Heart left ventricle (tissue), 16 donors: ENCODE data around the gene TSC2. TPM values are rescaled to one million over a fixed set of nuclear protein-coding genes. Genes with fewer than 3 reads are reported as not detected.

Experiments used
- ATAC-seq, 4 donors: fragments of 200-7000 bp; cut with Tn5 transposase; one replicate each; pipeline ENCODE4 v1.9.1; 2020 to 2022; ENCODE audit warnings: moderate library complexity in 4 of 4, mild to moderate bottlenecking in 3 of 4, moderate number of reproducible peaks in 1 of 4
- DNase-seq, 5 donors: peaks; one replicate each; pipeline ENCODE4 v3.0.0-alpha.2; 2020
- H3K27ac ChIP-seq, 12 donors: fragments of 200-600 bp; sonication (generic) in 4 of 12; one replicate each; pipeline versions ENCODE4 v1.5.0 to v1.8.0; 2016 to 2022; ENCODE audit warnings: mild to moderate bottlenecking in 2 of 12
- H3K27me3 ChIP-seq, 9 donors: fragments of 200-600 bp; sonication (generic) in 2 of 9; one replicate each; pipeline versions ENCODE4 v1.5.1 to v1.8.0; 2016 to 2022; ENCODE audit warnings: mild to moderate bottlenecking in 3 of 9
- H3K36me3 ChIP-seq, 9 donors: fragments of 200-600 bp; sonication (generic) in 2 of 9; one replicate each; pipeline versions ENCODE4 v1.5.0 to v1.8.0; 2018 to 2022; ENCODE audit warnings: mild to moderate bottlenecking in 2 of 9
- H3K4me1 ChIP-seq, 12 donors: fragments of 200-600 bp; sonication (generic) in 4 of 12; one replicate each; pipeline versions ENCODE4 v1.5.0 to v1.8.0; 2016 to 2022; ENCODE audit warnings: mild to moderate bottlenecking in 3 of 12
- H3K4me3 ChIP-seq, 12 donors: fragments of 200-600 bp; sonication (generic) in 4 of 12; one replicate each; pipeline versions ENCODE4 v1.5.0 to v1.8.0; 2017 to 2022; ENCODE audit warnings: mild to moderate bottlenecking in 9 of 12, moderate library complexity in 4 of 12
- H3K9me3 ChIP-seq, 12 donors: fragments of 200-600 bp; sonication (generic) in 4 of 12; one replicate each; pipeline versions ENCODE4 v1.5.0 to v1.8.0; 2016 to 2022; ENCODE audit warnings: mild to moderate bottlenecking in 1 of 12
- POLR2A ChIP-seq, 2 donors: fragments of 450-650 bp; IDR thresholded peaks; one replicate each; pipeline ENCODE4 v1.6.1; 2017; ENCODE audit warnings: antibody characterized with exemption in 2 of 2, mild to moderate bottlenecking in 2 of 2, moderate library complexity in 2 of 2
- WGBS, 4 donors: extraction: QIAGEN DNeasy Blood & Tissue Kit in 2 of 4; methylation state at CpG; one replicate each; pipeline versions ENCODE4 v1.1.5 to v1.1.7; 2013 to 2018; 5-methylcytosine and 5-hydroxymethylcytosine counted together
- intact Hi-C, 10 donors: fragments of 100-400 bp; cut with DNase I; formaldehyde crosslinking; loops; one replicate each; pipeline versions ENCODE4 v1.11.1 to v1.14.2; 2022
- long read RNA-seq, 3 donors: library from polyadenylated mRNA; unstranded; transcript quantifications; one replicate each; pipeline ENCODE4 v2.0.0, GENCODE V29; 2020 to 2021
- polyA plus RNA-seq, 2 donors: library from polyadenylated mRNA; stranded (reverse); fragments of 200-250 nt; gene quantifications; one replicate each; pipeline ENCODE4 v1.2.3, GENCODE V29; 2013
- total RNA-seq, 9 donors: library from RNA; depleted of rRNA in 2 of 9; stranded (reverse); fragments of >200 nt in 2 of 9; fragmentation: NEBNext Ultra II Directional in 3 of 9; extraction: Animal tissue kit (Norgen Biotek cat#: 25700) in 3 of 9; gene quantifications; one replicate each; pipeline versions ENCODE4 v1.1.0 to v1.2.4, GENCODE V29; 2016 to 2023
- TF ChIP-seq, protein P1 (sequence below), 12 donors: fragments of 200-600 bp; sonication (generic) in 4 of 12; IDR thresholded peaks; one replicate each; pipeline versions ENCODE4 v1.5.0 to v1.8.0; 2018 to 2022; ENCODE audit warnings: antibody characterized with exemption in 12 of 12, mild to moderate bottlenecking in 5 of 12
- donor health status: ischemic (EF 13 %, LVEDD 7.1; RV severe dilation, severe dysfunction).
- donor health status: healthy with polysubstance abuse.
- donor health status: DM: no; HTN: yes; CAD: no.
- donor health status: DM: no; HTN: no; CAD: no.
- donor health status: ischemic (EF 25% LVEDD 6.9; RV normal size, moderate dysfunction).
- donor health status: ischemic (EF 25% LVEDD 5.7; RV mildly dilated, moderate dysfunction).
- donor health status: healthy.
- donor health status: DM: yes; HTN: yes; CAD: no.
- donor health status: ischemic (EF 35%, LVEDD 5.7; RV mildly dilated, moderate dysfunction).
- donor health status: nonischemic (EF 11% LVEDD 7.7; RV severe dilation, severe dysfunction).
- donor health status: DM: yes; HTN: yes; CAD: no.
- donor health status: PGD.
- donor health status: ischemic (EF 29% LVEDD 5.4; RV normal size, mild dysfunction).
- donor health status: nonischemic (EF 23%, LVEDD 6.1; RV moderate dilation, normal function).

The TSC2 gene
- total RNA-seq (10 to 100 TPM; 48.4 to 94.5 (median 70.4) TPM), polyA plus RNA-seq (10 to 100 TPM; 33.3 to 44.8 TPM)
- long read RNA-seq, donor 1, partial matches to known transcripts = 23 of 32 reads
- long read RNA-seq, donor 1, other reads (novel, unspliced or antisense) = 4 of 32 reads
- long read RNA-seq, donor 2, full-length matches to known transcripts = 14 of 46 reads
- long read RNA-seq, donor 2, partial matches to known transcripts = 25 of 46 reads
- long read RNA-seq, donor 2, other reads (novel, unspliced or antisense) = 7 of 46 reads
- long read RNA-seq, donor 3, full-length matches to known transcripts = 5 of 36 reads
- long read RNA-seq, donor 3, partial matches to known transcripts = 24 of 36 reads
- long read RNA-seq, donor 3, other reads (novel, unspliced or antisense) = 7 of 36 reads

DNA sequence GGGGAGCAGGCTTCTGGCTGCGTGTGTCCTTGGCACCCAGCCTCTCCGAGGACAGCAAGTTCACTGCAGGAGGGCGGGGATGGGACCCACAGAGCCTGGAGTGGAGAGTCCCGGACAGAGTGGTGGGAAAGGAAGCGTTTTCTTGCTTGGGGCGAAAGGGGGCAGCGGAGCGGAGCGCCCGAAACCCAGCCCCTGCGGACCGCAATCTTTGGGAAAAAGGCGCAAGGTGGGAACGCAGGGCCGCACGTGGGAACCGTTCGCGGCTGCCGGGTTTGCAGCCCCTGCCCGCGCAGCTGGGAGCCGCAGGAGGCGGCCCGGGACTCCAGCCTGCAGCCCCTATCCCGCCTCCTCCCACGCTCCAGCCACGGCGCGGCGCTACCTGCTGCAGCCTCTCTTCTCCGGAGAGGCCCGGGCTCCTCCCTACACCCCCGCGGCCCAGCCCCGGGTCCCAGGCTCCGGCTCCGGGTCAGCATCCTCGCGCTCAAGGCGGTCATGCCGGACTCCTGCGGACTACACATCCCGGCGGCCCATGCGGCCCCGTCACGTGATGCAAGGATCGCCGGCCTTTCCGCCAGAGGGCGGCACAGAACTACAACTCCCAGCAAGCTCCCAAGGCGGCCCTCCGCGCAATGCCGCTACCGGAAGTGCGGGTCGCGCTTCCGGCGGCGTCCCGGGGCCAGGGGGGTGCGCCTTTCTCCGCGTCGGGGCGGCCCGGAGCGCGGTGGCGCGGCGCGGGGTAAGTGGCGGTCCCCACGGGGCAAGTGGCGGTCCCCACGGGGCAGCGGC, at the start of gene TSC2, which contains the start of gene NTHL1:
TSC2 (plus strand) TSS at position 656 of the 786 bp plus-strand sequence. CDS start 631 bp downstream, outside the sequence.
NTHL1 (minus strand) TSS at position 505 of the 786 bp plus-strand sequence; CDS start at position 494, 11 bp downstream.
- 0 to 1% (median 1%) methylated on average over 37 to 81 of the region's 81 CpGs for WGBS, 4 donors
- no peaks in the 10 kb centered on the region for H3K9me3 ChIP-seq
- H3K4me1 ChIP-seq = peaks cover 14 to 61% (median 47%) of the 10 kb centered on the region in 12 donors
- H3K4me3 ChIP-seq = peak within 1 kb of the TSS; percentile 71 to 99 (median 91)
- H3K27me3 ChIP-seq = no peaks in the 10 kb centered on the region
- peak within 1 kb of the TSS; percentile 36 to 94 (median 86) for H3K27ac ChIP-seq
- TF ChIP-seq, protein P1, sequence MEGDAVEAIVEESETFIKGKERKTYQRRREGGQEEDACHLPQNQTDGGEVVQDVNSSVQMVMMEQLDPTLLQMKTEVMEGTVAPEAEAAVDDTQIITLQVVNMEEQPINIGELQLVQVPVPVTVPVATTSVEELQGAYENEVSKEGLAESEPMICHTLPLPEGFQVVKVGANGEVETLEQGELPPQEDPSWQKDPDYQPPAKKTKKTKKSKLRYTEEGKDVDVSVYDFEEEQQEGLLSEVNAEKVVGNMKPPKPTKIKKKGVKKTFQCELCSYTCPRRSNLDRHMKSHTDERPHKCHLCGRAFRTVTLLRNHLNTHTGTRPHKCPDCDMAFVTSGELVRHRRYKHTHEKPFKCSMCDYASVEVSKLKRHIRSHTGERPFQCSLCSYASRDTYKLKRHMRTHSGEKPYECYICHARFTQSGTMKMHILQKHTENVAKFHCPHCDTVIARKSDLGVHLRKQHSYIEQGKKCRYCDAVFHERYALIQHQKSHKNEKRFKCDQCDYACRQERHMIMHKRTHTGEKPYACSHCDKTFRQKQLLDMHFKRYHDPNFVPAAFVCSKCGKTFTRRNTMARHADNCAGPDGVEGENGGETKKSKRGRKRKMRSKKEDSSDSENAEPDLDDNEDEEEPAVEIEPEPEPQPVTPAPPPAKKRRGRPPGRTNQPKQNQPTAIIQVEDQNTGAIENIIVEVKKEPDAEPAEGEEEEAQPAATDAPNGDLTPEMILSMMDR (IDR thresholded peaks at IDR 0.05) = peak; percentile 24 to 78 (median 54)
- peak in 1 of 2 donors; percentile 77 for TF ChIP-seq POLR2A (IDR thresholded peaks at IDR 0.05)
- ATAC-seq = peak; percentile 82 to 94 (median 92)
- DNase-seq = peak; percentile 97 to 98 (median 98)
- intact Hi-C loops = loop anchor here in 5 of 10 donors (1.0 to 2.0 kb wide), 5 partner anchors 17 to 24 kb away; partner anchors contain the start of gene NHERF2 (in 1 of the 5)
- H3K36me3 ChIP-seq = peaks cover 0 to 27% (median 26%) of the 10 kb centered on the region in 9 donors

DNA sequence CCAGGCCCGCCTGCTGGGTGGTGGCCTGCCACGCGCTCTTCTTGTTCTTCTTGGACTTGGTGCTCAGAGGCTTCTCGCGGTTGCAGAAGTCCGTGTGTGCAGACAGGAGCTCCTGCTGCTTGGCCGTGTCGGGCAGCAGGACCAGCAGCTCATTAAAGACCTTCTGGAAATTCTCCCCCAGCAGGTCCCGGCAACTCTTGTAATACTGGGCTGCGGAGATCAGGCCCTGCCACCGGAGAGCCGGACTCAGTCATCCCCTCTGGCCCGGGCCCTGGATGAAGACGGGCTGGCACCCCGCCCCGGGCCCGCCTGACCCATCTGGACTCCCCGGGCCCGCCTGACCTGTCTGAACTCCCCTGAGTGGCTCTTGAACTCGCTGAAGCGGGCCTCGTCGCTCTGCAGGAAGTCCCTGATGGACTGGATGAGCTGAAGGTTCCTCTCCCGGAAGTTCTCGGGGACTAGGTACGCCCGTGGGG, 49.4 kb upstream of the TSC2 start:
- intact Hi-C loops = loop anchor here in 1 of 10 donors (10.0 kb wide), 1 partner anchor 134 kb away; no protein-coding TSS in a partner anchor
- H3K9me3 ChIP-seq = no peaks in the 10 kb centered on the region
- no peak for TF ChIP-seq POLR2A (IDR thresholded peaks at IDR 0.05)
- TF ChIP-seq, protein P1 (IDR thresholded peaks at IDR 0.05) = no peak
- peaks cover 0 to 12% (median under 1%) of the 10 kb centered on the region in 12 donors for H3K4me1 ChIP-seq
- peaks cover 0 to 71% (median 63%) of the 10 kb centered on the region in 9 donors for H3K36me3 ChIP-seq
- ATAC-seq = no peak
- H3K27ac ChIP-seq = no peak overlapping the region
- H3K4me3 ChIP-seq = no peak overlapping the region
- no peak for DNase-seq
- WGBS, 4 donors = 93 to 97% (median 94%) methylated on average over 19 to 27 of the region's 27 CpGs
- no peaks in the 10 kb centered on the region for H3K27me3 ChIP-seq

DNA sequence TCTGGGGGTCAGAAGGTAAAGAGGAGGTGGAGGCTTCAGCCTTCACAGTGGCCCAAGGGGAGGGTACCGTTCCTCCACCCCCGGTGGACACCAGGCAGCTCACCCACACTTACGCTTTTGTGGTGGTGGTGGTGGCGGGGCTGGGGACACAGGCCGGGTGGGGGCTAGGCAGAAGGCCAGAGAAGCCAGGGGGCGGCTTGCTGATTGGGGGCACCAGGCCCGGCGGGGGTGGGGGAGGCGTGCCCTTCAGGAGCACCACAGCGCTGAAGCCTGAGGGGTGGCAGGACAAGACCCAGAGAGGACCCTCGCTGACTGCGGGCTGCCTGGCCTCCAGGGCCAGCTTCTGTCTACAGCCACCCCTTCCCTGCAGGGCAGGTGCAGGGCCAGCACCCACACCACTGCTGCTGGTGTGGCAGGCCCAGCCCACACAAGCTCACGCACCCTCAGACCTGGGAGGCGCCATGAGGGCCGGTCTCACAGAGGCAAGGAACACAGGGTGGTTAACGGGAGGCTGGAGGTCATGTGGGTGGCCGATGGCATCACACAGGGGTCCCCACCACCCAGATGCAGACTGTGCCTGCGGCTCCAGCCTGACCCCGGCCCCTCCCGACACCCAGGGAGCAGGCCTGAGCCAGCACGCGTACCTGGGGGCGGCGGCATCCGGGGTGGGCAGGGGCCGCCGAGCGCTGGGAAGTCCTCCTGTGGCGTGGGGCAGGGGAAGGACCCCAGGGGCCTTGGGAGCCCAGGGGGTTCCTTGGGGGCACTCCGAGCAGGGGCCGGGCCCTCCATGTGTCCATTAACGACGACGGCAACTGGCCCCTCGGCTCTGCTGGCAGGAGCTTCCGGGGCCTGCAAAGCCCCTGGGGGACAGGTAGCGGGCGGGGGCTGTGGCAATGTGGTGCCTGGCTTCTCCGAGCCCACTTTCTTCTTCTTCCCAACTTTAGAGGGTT, 48.7 kb upstream of the TSC2 start:
- ATAC-seq = no peak
- H3K4me1 ChIP-seq = peaks cover 0 to 19% (median 8%) of the 10 kb centered on the region in 12 donors
- no peak overlapping the region for H3K4me3 ChIP-seq
- 83 to 95% (median 93%) methylated on average over 19 to 39 of the region's 39 CpGs for WGBS, 4 donors
- no peak for TF ChIP-seq POLR2A (IDR thresholded peaks at IDR 0.05)
- TF ChIP-seq, protein P1 (IDR thresholded peaks at IDR 0.05) = no peak
- no peaks in the 10 kb centered on the region for H3K9me3 ChIP-seq
- intact Hi-C loops = loop anchor here in 1 of 10 donors (10.0 kb wide), 1 partner anchor 134 kb away; no protein-coding TSS in a partner anchor
- H3K27ac ChIP-seq = no peak overlapping the region
- H3K27me3 ChIP-seq = no peaks in the 10 kb centered on the region
- peak in 1 of 5 donors; percentile 62 for DNase-seq
- peaks cover 0 to 72% (median 63%) of the 10 kb centered on the region in 9 donors for H3K36me3 ChIP-seq
